MM.1S (cell line): ENCODE results near the gene MYO6.

Experiments used
- DNase-seq: peaks from one replicate; pipeline ENCODE4 v3.0.0-alpha.2; 2015
- H2AFZ ChIP-seq: fragments of 300-600 bp; sonication (generic); 2 replicates; pipeline ENCODE4 v1.6.0; 2016; ENCODE audit warnings: antibody characterized with exemption, low read length
- H3F3A ChIP-seq: fragments of 300-600 bp; sonication (generic); 2 replicates; pipeline ENCODE4 v1.6.1; 2016; ENCODE audit warnings: mild to moderate bottlenecking, antibody characterized with exemption, low read length, moderate library complexity, mixed read lengths; ENCODE audit not compliant: insufficient read depth
- H3K27ac ChIP-seq: fragments of 300-600 bp; sonication (generic); 2 replicates; pipeline ENCODE4 v1.5.1; 2016; ENCODE audit warnings: mild to moderate bottlenecking, low read length
- H3K27me3 ChIP-seq: fragments of 300-600 bp; sonication (generic); replicated peaks from 2 replicates; pipeline ENCODE4 v1.6.0; 2016; ENCODE audit warnings: low read length; ENCODE audit not compliant: insufficient read depth
- H3K36me3 ChIP-seq: fragments of 300-600 bp; sonication (generic); replicated peaks from 2 replicates; pipeline ENCODE4 v1.6.1; 2016; ENCODE audit warnings: mild to moderate bottlenecking, low read length, mixed read lengths; ENCODE audit not compliant: insufficient read depth
- H3K4me1 ChIP-seq: fragments of 300-600 bp; sonication (generic); 2 replicates; pipeline ENCODE4 v1.6.1; 2016; ENCODE audit warnings: low read length, mixed read lengths
- H3K4me2 ChIP-seq: fragments of 300-600 bp; sonication (generic); 2 replicates; pipeline ENCODE4 v1.6.0; 2016; ENCODE audit warnings: low read depth, low read length
- H3K4me3 ChIP-seq: fragments of 300-600 bp; sonication (generic); 2 replicates; pipeline ENCODE4 v1.5.1; 2016; ENCODE audit warnings: low read length, mixed read lengths
- H3K79me2 ChIP-seq: fragments of 300-600 bp; sonication (generic); 2 replicates; pipeline ENCODE4 v1.6.1; 2016; ENCODE audit warnings: mixed run types, low read length, mixed read lengths
- H3K9ac ChIP-seq: fragments of 300-600 bp; sonication (generic); 2 replicates; pipeline ENCODE4 v1.6.1; 2016; ENCODE audit warnings: low read length, mixed read lengths
- H3K9me2 ChIP-seq: fragments of 300-600 bp; sonication (generic); replicated peaks from 2 replicates; pipeline ENCODE4 v1.6.1; 2016; ENCODE audit warnings: mild to moderate bottlenecking, low read length, mixed read lengths; ENCODE audit not compliant: insufficient read depth
- H3K9me3 ChIP-seq: fragments of 300-600 bp; sonication (generic); replicated peaks from 2 replicates; pipeline ENCODE4 v1.6.1; 2016; ENCODE audit warnings: mild to moderate bottlenecking, low read length, mixed read lengths; ENCODE audit not compliant: insufficient read depth
- H4K20me1 ChIP-seq: fragments of 300-600 bp; sonication (generic); 2 replicates; pipeline ENCODE4 v1.6.1; 2016; ENCODE audit warnings: mild to moderate bottlenecking, low read length, moderate library complexity, mixed read lengths; ENCODE audit not compliant: insufficient read depth
- CTCF ChIP-seq: fragments of 300-600 bp; sonication (generic); IDR thresholded peaks from 2 replicates; pipeline ENCODE4 v1.5.1; 2016; ENCODE audit warnings: antibody characterized with exemption, low read length, mixed read lengths
- EZH2 ChIP-seq: fragments of 300-600 bp; sonication (generic); optimal IDR thresholded peaks from 2 replicates; pipeline ENCODE3; 2017; ENCODE audit warnings: low read depth, mild to moderate bottlenecking, antibody characterized with exemption, low read length, mixed read lengths
- EZH2phosphoT487 ChIP-seq: fragments of 300-600 bp; sonication (generic); IDR thresholded peaks from 2 replicates; pipeline ENCODE4 v1.6.1; 2018; ENCODE audit warnings: antibody characterized with exemption, low read length

Gene MYO6

GRCh38 chr6:75882734-75883133, 133.7 kb downstream of the MYO6 start:
- Histone ChIP-seq H3K36me3 (peaks cover 2% of the 10 kb centered on the region; the same call in 1 of the 2 replicates), H3F3A (no peaks in the 10 kb centered on the region), H3K4me3 (no peak overlapping the region), H3K27ac (no peak overlapping the region), H2AFZ (no peak overlapping the region), H3K9ac (no peak overlapping the region), H3K9me3 (no peaks in the 10 kb centered on the region), H4K20me1 (no peaks in the 10 kb centered on the region), H3K4me2 (no peak overlapping the region), H3K4me1 (no peaks in the 10 kb centered on the region), H3K79me2 (no peaks in the 10 kb centered on the region), H3K27me3 (no peaks in the 10 kb centered on the region), H3K9me2 (no peaks in the 10 kb centered on the region)
- no peak for DNase-seq
- TF ChIP-seq EZH2phosphoT487 (no peak), CTCF (no peak), EZH2 (no peak)

- no peaks in the 10 kb centered on the region for H3K27me3 ChIP-seq
- H3K79me2 ChIP-seq, result no peaks in the 10 kb centered on the region
- no peak overlapping the region for H3K4me2 ChIP-seq
- TF ChIP-seq EZH2phosphoT487 (no peak), EZH2 (no peak), CTCF (no peak)
- no peaks in the 10 kb centered on the region for H3F3A ChIP-seq
- H2AFZ ChIP-seq, result no peak overlapping the region
- no peak overlapping the region for H3K27ac ChIP-seq
- no peaks in the 10 kb centered on the region for H3K9me2 ChIP-seq
- no peak overlapping the region for H3K9ac ChIP-seq
- H3K36me3 ChIP-seq, result peaks cover 2% of the 10 kb centered on the region; the same call in 1 of the 2 replicates
- no peak for DNase-seq
- no peaks in the 10 kb centered on the region for H4K20me1 ChIP-seq
- no peak overlapping the region for H3K4me3 ChIP-seq
- no peaks in the 10 kb centered on the region for H3K4me1 ChIP-seq
- H3K9me3 ChIP-seq, result no peaks in the 10 kb centered on the region
Observed at GRCh38 chr6:75884822-75885221, 135.8 kb downstream of the MYO6 start.

- Histone ChIP-seq H3F3A (no peaks in the 10 kb centered on the region), H3K79me2 (no peaks in the 10 kb centered on the region), H3K27me3 (no peaks in the 10 kb centered on the region), H3K36me3 (0 out of 2 replicates have a peak, but pooled peaks cover 3% of the 10 kb centered on the region), H3K27ac (no peak overlapping the region), H3K9me2 (no peaks in the 10 kb centered on the region), H3K9me3 (no peaks in the 10 kb centered on the region), H3K4me3 (no peak overlapping the region), H3K4me1 (no peaks in the 10 kb centered on the region), H2AFZ (no peak overlapping the region), H4K20me1 (no peaks in the 10 kb centered on the region), H3K9ac (no peak overlapping the region), H3K4me2 (no peak overlapping the region)
- TF ChIP-seq EZH2, result no peak
- TF ChIP-seq EZH2phosphoT487, result no peak
- TF ChIP-seq CTCF, result no peak
- DNase-seq, result no peak
Observed at GRCh38 chr6:75892384-75892783, 143.3 kb downstream of the MYO6 start.
